Hepatocyte (in vitro differentiated cells): ENCODE measurements around the gene PER2.

ENCODE experiments used
- EZH2 ChIP-seq: fragments of 200-600 bp; sonication (generic); IDR thresholded peaks from 2 replicates; pipeline ENCODE4 v1.6.1; 2016; ENCODE audit warnings: antibody characterized with exemption, mild to moderate bottlenecking, borderline replicate concordance
- EZH2phosphoT487 ChIP-seq: fragments of 200-600 bp; sonication (generic); IDR thresholded peaks from one replicate; pipeline ENCODE4 v1.6.1; 2018; ENCODE audit warnings: antibody characterized with exemption, mild to moderate bottlenecking, low read depth, moderate library complexity; ENCODE audit not compliant: unreplicated experiment, severe bottlenecking
- TF ChIP-seq, protein P1 (sequence below): fragments of 200-600 bp; sonication (generic); IDR thresholded peaks from 2 replicates; pipeline ENCODE4 v1.5.1; 2016; ENCODE audit warnings: antibody characterized with exemption, mild to moderate bottlenecking; ENCODE audit not compliant: poor library complexity

GRCh38 chr2:238255151-238255551 is 33.3 kb downstream of the PER2 start:
- TF ChIP-seq, protein P1, sequence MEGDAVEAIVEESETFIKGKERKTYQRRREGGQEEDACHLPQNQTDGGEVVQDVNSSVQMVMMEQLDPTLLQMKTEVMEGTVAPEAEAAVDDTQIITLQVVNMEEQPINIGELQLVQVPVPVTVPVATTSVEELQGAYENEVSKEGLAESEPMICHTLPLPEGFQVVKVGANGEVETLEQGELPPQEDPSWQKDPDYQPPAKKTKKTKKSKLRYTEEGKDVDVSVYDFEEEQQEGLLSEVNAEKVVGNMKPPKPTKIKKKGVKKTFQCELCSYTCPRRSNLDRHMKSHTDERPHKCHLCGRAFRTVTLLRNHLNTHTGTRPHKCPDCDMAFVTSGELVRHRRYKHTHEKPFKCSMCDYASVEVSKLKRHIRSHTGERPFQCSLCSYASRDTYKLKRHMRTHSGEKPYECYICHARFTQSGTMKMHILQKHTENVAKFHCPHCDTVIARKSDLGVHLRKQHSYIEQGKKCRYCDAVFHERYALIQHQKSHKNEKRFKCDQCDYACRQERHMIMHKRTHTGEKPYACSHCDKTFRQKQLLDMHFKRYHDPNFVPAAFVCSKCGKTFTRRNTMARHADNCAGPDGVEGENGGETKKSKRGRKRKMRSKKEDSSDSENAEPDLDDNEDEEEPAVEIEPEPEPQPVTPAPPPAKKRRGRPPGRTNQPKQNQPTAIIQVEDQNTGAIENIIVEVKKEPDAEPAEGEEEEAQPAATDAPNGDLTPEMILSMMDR = no peak
- no peak for TF ChIP-seq EZH2
- no peak for TF ChIP-seq EZH2phosphoT487
